NT2/D1 (cell line): ENCODE results near the gene LDLRAD4.

Source experiments
- SUZ12 ChIP-seq: IDR thresholded peaks from 2 replicates; pipeline ENCODE4 v1.6.1; 2011; ENCODE audit not compliant: insufficient read length, insufficient read depth; ENCODE audit errors: extremely low read depth
- YY1 ChIP-seq: IDR thresholded peaks from 2 replicates; pipeline ENCODE4 v1.6.1; 2011; ENCODE audit not compliant: insufficient read length, insufficient read depth
- ZNF274 ChIP-seq: IDR thresholded peaks from 2 replicates; pipeline ENCODE4 v1.6.1; 2011; ENCODE audit warnings: mild to moderate bottlenecking, low read depth, low read length

DNA sequence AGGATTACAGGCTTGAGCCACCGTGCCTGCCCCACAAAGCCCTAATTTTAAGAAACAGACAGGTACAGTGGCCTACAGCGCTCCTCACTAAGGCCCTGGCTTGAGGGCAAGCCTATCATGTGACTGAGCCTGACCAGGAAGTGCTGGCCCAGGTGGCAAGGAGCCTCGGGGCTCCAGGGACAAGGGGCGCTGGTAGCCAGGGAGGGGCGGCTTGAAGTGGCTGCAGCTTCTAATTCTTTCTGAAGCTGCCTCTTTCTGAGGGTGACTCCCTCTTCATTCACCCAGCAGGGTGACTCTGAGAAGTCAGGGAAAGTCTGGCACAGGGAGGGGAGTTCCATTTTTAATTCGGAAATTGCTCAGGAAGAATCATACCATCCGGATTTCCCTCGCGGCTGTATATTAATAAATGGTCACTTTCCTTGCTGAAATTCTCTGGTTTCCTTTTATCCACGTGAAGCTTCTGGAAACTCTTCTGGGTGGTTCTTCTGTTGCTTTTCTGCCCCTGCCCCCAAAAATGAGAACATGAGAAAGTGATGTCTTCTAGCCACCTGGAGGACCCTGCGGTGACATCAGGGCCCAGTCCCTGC lies 392.1 kb downstream of the LDLRAD4 start:
- TF ChIP-seq ZNF274: no peak
- TF ChIP-seq YY1: no peak
- no peak for TF ChIP-seq SUZ12
